Spleen (tissue), 11 donors: ENCODE results near the gene HOXA2. TPM values are rescaled to one million over a fixed set of nuclear protein-coding genes. Genes with fewer than 3 reads are reported as not detected.

ENCODE experiments used
- DNase-seq: peaks from one replicate; pipeline ENCODE4 v3.0.0-alpha.2; 2020
- H3K27ac ChIP-seq, 8 donors: fragments of 200-600 bp; sonication (generic) in 7 of 8; 1 replicate in 4 of 8; 2 replicates in 4 of 8; pipeline versions ENCODE4 v1.5.0 to v1.8.0; 2016 to 2021; ENCODE audit warnings: inconsistent platforms in 4 of 8, mild to moderate bottlenecking in 4 of 8, moderate library complexity in 1 of 8
- H3K27me3 ChIP-seq, 7 donors: fragments of 200-600 bp; sonication (generic) in 6 of 7; replicated peaks in 1 of 7; 1 replicate in 4 of 7; 2 replicates in 3 of 7; pipeline versions ENCODE4 v1.5.0 to v1.8.0; 2016 to 2021; ENCODE audit warnings: inconsistent platforms in 3 of 7, mild to moderate bottlenecking in 1 of 7
- H3K36me3 ChIP-seq, 6 donors: fragments of 200-600 bp; sonication (generic) in 5 of 6; 1 replicate in 4 of 6; 2 replicates in 2 of 6; pipeline versions ENCODE4 v1.5.0 to v1.8.0; 2016 to 2021; ENCODE audit warnings: inconsistent platforms in 2 of 6
- H3K4me1 ChIP-seq, 6 donors: fragments of 200-600 bp; sonication (generic) in 5 of 6; 1 replicate in 3 of 6; 2 replicates in 3 of 6; pipeline versions ENCODE4 v1.5.0 to v1.8.0; 2016 to 2021; ENCODE audit warnings: inconsistent platforms in 3 of 6
- H3K4me3 ChIP-seq, 8 donors: fragments of 200-600 bp; sonication (generic) in 7 of 8; 1 replicate in 4 of 8; 2 replicates in 4 of 8; pipeline versions ENCODE4 v1.5.0 to v1.8.0; 2016 to 2021; ENCODE audit warnings: inconsistent platforms in 4 of 8, mild to moderate bottlenecking in 4 of 8, moderate library complexity in 2 of 8
- H3K9me3 ChIP-seq, 8 donors: fragments of 200-600 bp; sonication (generic) in 7 of 8; 1 replicate in 4 of 8; 2 replicates in 4 of 8; pipeline versions ENCODE4 v1.5.0 to v1.8.0; 2016 to 2021; ENCODE audit warnings: inconsistent platforms in 4 of 8
- CTCF ChIP-seq, 11 experiments: fragments of 200-600 bp in 7 of 11; fragments of 450-650 bp in 4 of 11; sonication (generic) in 4 of 11; IDR thresholded peaks in 8 of 11; conservative IDR thresholded peaks in 3 of 11; 1 replicate in 7 of 11; 2 replicates in 4 of 11; pipeline versions ENCODE4 v1.4.0 to v1.8.0; 2016 to 2021; ENCODE audit warnings: antibody characterized with exemption in 11 of 11, inconsistent platforms in 4 of 11, mild to moderate bottlenecking in 1 of 11
- POLR2A ChIP-seq, 3 donors: fragments of 450-650 bp; IDR thresholded peaks; one replicate each; pipeline ENCODE4 v1.5.1; 2017; ENCODE audit warnings: antibody characterized with exemption in 3 of 3, mild to moderate bottlenecking in 1 of 3
- POLR2AphosphoS5 ChIP-seq, 3 donors: sonication (generic); formaldehyde crosslinking; IDR thresholded peaks; one replicate each; pipeline ENCODE4 v1.5.1; 2017; ENCODE audit warnings: antibody characterized with exemption in 3 of 3
- WGBS, 5 donors: extraction: QIAGEN DNeasy Blood & Tissue Kit in 3 of 5; methylation state at CpG; one replicate each; pipeline versions ENCODE4 v1.1.5 to v1.1.7; 2013 to 2018; 5-methylcytosine and 5-hydroxymethylcytosine counted together
- intact Hi-C: fragments of 100-400 bp; cut with DNase I; formaldehyde crosslinking; loops from one replicate; pipeline ENCODE4 v1.15.0; 2023; ENCODE audit warnings: low total_unique reads
- polyA plus RNA-seq, 3 donors: library from polyadenylated mRNA; stranded (reverse); fragments of 200-250 nt; gene quantifications; one replicate each; pipeline ENCODE4 v1.2.1, GENCODE V29; 2013
- total RNA-seq, 7 donors: library from RNA; depleted of rRNA in 3 of 7; stranded (reverse); fragments of >200 nt in 3 of 7; fragmentation: NEBNext Ultra II Directional in 4 of 7; extraction: Animal tissue kit (Norgen Biotek cat#: 25700) in 4 of 7; gene quantifications; one replicate each; pipeline versions ENCODE4 v1.1.0 to v1.2.1, GENCODE V29; 2016 to 2021
- donor health status: healthy with polysubstance abuse.
- donor health status: DM: no; HTN: no; CAD: no; lungs with moderate emphysema.
- donor health status: DM: no; HTN: no; CAD: no.
- donor health status: Bipolar disorder and iron deficiency.
- donor health status: healthy.
- donor health status: DM: no; HTN: no; CAD: no.
- donor health status: DM: yes; HTN: yes; CAD: no.

The HOXA2 gene
- total and polyA plus RNA-seq, 10 donors: 0.41 to 2.8 (median 0.90) TPM

- peaks cover 0 to 3% (median 0%) of the 10 kb centered on the region in 6 donors for H3K36me3 ChIP-seq
- 60 to 81% (median 73%) methylated on average over 20 to 44 of the region's 44 CpGs for WGBS, 5 donors
- intact Hi-C loops: no loop called here
- peaks cover 0 to 84% (median 36%) of the 10 kb centered on the region in 6 donors for H3K4me1 ChIP-seq
- TF ChIP-seq POLR2AphosphoS5 (IDR thresholded peaks at IDR 0.05) (peak in 2 of 3 donors; percentile 53 to 54), POLR2A (IDR thresholded peaks at IDR 0.05) (peak in 1 of 3 donors; percentile 11), CTCF (IDR thresholded peaks at IDR 0.05 in 8 of 11, conservative IDR thresholded peaks at IDR 0.05 in 3 of 11) (no peak)
- H3K4me3 ChIP-seq: peak overlapping the region in 7 of 8 donors; percentile 4 to 61 (median 17)
- H3K27me3 ChIP-seq: peaks cover 0 to 53% (median 12%) of the 10 kb centered on the region in 7 donors
- peak overlapping the region; percentile 66 to 93 (median 86) for H3K27ac ChIP-seq
- no peak for DNase-seq
- H3K9me3 ChIP-seq: no peaks in the 10 kb centered on the region
Measured at GRCh38 chr7:27106181-27106900, 3.9 kb upstream of the HOXA2 start.

- TF ChIP-seq POLR2A (IDR thresholded peaks at IDR 0.05) (no peak), POLR2AphosphoS5 (IDR thresholded peaks at IDR 0.05) (no peak), CTCF (IDR thresholded peaks at IDR 0.05 in 8 of 11, conservative IDR thresholded peaks at IDR 0.05 in 3 of 11) (no peak)
- Histone ChIP-seq H3K4me3 (no peak overlapping the region), H3K4me1 (peaks cover 0 to 84% (median 36%) of the 10 kb centered on the region in 6 donors), H3K27ac (peak overlapping the region in 6 of 8 donors; percentile 84 to 93 (median 88)), H3K9me3 (no peaks in the 10 kb centered on the region), H3K27me3 (peaks cover 0 to 61% (median 12%) of the 10 kb centered on the region in 7 donors), H3K36me3 (peaks cover 0 to 12% (median 0%) of the 10 kb centered on the region in 6 donors)
- intact Hi-C loops: no loop called here
- 83 to 90% (median 87%) methylated on average over 13 of the region's 13 CpGs for WGBS, 5 donors
- DNase-seq: no peak
Measured at GRCh38 chr7:27105301-27106031, 3.0 kb upstream of the HOXA2 start.

- Histone ChIP-seq H3K27ac (peak overlapping the region; percentile 35 to 93 (median 78)), H3K4me1 (peaks cover 0 to 87% (median 42%) of the 10 kb centered on the region in 6 donors), H3K4me3 (peak overlapping the region in 2 of 8 donors; percentile 42 to 65), H3K27me3 (peaks cover 0 to 69% (median 12%) of the 10 kb centered on the region in 7 donors), H3K36me3 (peaks cover 0 to 22% (median 0%) of the 10 kb centered on the region in 6 donors), H3K9me3 (no peaks in the 10 kb centered on the region)
- no peak for DNase-seq
- TF ChIP-seq POLR2A (IDR thresholded peaks at IDR 0.05): no peak
- no peak for TF ChIP-seq POLR2AphosphoS5 (IDR thresholded peaks at IDR 0.05)
- no peak for TF ChIP-seq CTCF (IDR thresholded peaks at IDR 0.05 in 8 of 11, conservative IDR thresholded peaks at IDR 0.05 in 3 of 11)
- WGBS, 5 donors: 61 to 76% (median 73%) methylated on average over 13 of the region's 13 CpGs
- intact Hi-C loops: no loop called here
Measured at GRCh38 chr7:27104341-27105058, 2.0 kb upstream of the HOXA2 start.
